ENCODE data around the gene PRKCE.

Gene PRKCE

GRCh38 chr2:45890819-45891218, 239.3 kb downstream of the PRKCE start:
- DNase-seq (ENCODE audit: low read depth): no peak

GRCh38 chr2:45891719-45892424, 240.4 kb downstream of the PRKCE start:
- DNase-seq (ENCODE audit: low read depth): no peak

GRCh38 chr2:45892425-45892745, 240.9 kb downstream of the PRKCE start:
- no peak for DNase-seq (ENCODE audit: low read depth)

GRCh38 chr2:45892757-45893156, 241.3 kb downstream of the PRKCE start:
- DNase-seq (ENCODE audit: low read depth): no peak

- no peak for DNase-seq (ENCODE audit: low read depth)
Observed at GRCh38 chr2:45894211-45894610, 242.7 kb downstream of the PRKCE start.

GRCh38 chr2:45895241-45895861, 243.9 kb downstream of the PRKCE start:
- no peak for DNase-seq (ENCODE audit: low read depth)

- no peak for DNase-seq (ENCODE audit: low read depth)
Observed at GRCh38 chr2:45896311-45896710, 244.8 kb downstream of the PRKCE start.

- no peak for DNase-seq (ENCODE audit: low read depth)
Observed at GRCh38 chr2:45897842-45898241, 246.4 kb downstream of the PRKCE start.

- DNase-seq (ENCODE audit: low read depth): no peak
Observed at GRCh38 chr2:45898819-45899218, 247.3 kb downstream of the PRKCE start.

GRCh38 chr2:45899926-45900325, 248.5 kb downstream of the PRKCE start:
- no peak for DNase-seq (ENCODE audit: low read depth)

GRCh38 chr2:45901468-45902032, 250.1 kb downstream of the PRKCE start:
- no peak for DNase-seq (ENCODE audit: low read depth)

GRCh38 chr2:45902380-45902779, 250.9 kb downstream of the PRKCE start:
- no peak for DNase-seq (ENCODE audit: low read depth)

- no peak for DNase-seq (ENCODE audit: low read depth)
Observed at GRCh38 chr2:45902781-45903375, 251.4 kb downstream of the PRKCE start.

- no peak for DNase-seq (ENCODE audit: low read depth)
Observed at GRCh38 chr2:45904267-45904945, 252.9 kb downstream of the PRKCE start.

- no peak for DNase-seq (ENCODE audit: low read depth)
Observed at GRCh38 chr2:45904946-45905631, 253.6 kb downstream of the PRKCE start.

GRCh38 chr2:45905632-45905958, 254.1 kb downstream of the PRKCE start:
- DNase-seq (ENCODE audit: low read depth): no peak

GRCh38 chr2:45907592-45907991, 256.1 kb downstream of the PRKCE start:
- no peak for DNase-seq (ENCODE audit: low read depth)

- no peak for DNase-seq (ENCODE audit: low read depth)
Observed at GRCh38 chr2:45908316-45909170, 257.1 kb downstream of the PRKCE start.

GRCh38 chr2:45909171-45909565, 257.7 kb downstream of the PRKCE start:
- no peak for DNase-seq (ENCODE audit: low read depth)

GRCh38 chr2:45909677-45910191, 258.3 kb downstream of the PRKCE start:
- no peak for DNase-seq (ENCODE audit: low read depth)

- no peak for DNase-seq (ENCODE audit: low read depth)
Observed at GRCh38 chr2:45910473-45911060, 259.1 kb downstream of the PRKCE start.
